ENCODE data around the gene NINJ2.
A peak's percentile ranks its signal among the peaks of the same experiment; 100 is the strongest.

Gene NINJ2

DNA sequence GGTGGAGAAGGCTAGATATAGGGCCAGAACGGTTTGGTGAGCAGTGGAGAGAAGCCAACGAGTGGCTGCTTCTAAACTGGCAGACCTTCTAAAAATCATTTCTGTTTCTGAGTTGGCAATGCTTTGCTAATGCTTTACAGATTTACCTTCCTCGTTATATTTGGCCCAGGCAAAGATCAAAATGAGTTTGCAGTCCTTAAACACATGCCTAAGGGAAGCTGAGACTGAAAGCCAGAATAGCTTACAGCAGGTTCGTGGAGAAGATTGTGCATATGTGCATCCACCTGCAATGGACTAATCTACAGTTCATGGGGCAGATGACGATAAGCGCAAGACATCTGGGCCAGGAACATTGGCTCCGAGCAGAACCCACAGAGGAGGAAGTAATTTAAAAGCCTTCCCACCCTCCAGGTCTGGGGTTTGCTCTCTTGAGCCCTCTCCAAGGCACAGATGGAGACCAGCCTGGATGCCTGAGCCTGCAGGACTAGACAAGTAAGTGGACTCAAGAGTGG, 99.4 kb downstream of the NINJ2 start:
- no peak for DNase-seq

DNA sequence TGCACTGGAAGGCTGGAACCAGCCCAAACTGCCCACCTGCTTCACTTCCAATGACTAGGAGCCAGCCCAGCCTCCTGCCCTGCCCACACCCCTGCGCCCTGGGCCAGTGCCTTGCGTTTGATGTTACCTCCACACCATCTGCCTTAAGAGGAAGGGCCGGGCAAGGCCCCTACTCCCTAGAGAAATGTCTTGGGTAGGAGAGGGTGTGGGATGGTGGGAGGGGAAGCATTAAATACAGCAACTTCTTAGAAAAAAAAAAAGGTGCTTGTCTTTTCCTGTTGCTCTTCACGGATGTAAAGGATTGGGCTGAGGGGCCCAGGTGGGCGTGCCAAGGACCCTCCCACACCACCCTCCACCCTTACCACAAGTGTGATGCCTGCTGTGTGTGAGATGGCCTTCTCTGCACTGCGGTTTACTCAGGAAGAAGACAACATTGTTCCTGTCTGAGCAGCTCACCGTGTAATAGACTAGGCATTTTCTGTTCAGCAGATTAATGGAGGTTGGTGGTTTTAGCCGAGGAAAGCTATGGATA, 99.9 kb downstream of the NINJ2 start:
- no peak for DNase-seq

DNA sequence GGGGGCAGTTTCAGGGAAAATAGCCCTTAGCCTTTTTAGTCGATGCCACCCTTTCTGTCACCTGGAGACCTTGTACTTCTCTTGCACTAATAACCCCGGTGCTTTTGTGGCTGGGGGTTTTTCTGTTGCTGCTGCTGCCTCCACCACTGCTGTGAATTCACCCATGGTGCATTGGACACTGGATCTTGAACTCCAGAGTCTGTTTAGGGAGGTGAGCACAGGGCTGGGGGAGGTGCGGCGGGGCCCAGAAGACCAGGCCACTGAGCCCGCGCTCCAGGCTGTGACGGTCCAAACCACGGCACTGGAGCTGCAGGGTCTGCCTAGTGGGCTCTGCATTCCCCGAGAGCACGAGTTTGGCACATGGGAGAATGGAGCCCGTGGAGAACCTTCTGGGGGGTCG, 100.6 kb downstream of the NINJ2 start:
- no peak for DNase-seq

DNA sequence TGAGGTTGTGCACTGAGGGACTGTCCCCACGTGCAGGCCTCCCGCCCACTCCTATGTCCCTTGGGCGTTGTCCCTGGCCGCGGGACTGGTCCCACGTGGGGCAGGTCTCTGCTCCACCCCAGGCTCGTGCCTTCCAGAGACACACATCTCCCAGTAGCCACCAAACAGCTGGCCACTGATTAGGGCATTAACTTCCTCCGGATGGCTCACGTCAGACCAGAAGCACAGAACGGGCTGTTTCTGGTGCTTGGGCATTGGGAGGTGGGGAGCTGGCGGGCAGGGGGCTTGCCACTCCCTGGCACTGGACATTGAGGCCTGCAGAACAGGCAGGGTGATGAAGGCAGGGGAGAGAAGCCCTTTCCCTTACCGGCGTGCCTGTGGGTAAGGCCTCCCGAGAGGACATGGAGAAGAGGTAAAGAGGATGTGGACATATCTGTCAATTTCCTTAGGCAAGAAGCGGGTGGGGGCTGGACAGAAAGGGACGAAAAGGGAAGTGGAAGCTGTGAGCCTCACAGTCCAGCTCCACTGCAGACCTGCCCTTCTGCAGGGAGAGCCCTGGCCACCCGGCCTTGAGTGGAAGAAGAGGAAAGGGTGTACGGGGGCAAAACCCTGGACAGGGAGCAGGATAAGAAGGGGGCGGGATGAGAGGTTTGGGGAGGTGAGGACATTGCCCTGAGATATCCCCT, 101.2 kb downstream of the NINJ2 start:
- DNase-seq, result no peak

DNA sequence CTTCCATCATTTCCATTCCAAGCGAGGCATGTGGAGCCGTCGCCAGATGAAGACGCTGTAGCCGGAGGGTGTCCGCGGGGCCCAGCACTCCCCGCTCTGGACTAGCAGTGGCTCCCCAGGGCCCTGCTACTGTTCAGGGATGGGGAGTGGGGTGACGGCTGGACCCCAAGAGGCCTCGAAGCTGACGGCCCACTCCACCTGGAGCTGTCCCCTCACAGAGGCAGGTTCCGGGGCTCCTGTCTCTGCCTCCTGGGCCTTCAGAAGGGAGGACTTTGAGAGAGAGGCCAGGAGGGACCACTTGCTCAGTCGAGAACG, 101.9 kb downstream of the NINJ2 start:
- no peak for DNase-seq

DNA sequence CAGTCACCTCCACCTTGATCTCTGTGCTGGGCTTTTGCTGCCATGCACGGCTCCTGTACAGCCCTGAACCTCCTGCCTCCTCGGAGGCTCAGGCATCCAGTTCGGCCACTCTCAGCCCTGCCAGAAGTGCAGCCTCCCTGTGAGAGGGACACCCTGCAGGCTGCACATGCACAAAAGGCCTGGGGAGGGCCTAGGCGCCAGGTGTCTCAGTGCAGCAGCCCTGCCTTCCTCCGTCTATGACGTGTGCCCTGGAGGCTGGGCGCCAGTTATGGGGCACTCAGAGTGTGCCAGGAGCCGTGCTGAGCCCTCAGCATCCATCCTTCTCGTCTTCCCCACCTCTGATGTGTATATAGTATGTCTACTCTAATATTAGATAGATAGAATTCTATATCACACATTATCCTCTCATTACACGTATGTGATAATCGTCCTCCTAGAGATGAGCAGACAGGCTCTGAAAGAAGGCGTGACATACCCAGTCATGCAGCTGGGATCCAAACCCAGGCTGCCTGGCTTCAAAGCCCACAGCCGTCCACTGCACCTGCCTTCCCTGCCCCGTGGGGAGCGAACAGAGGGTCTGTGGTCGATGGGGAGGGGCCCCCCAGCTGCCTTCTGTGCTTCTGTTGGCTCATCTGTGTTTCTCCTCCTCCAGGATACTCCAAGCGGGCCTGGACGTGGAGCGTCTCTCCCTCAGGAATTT, 102.4 kb downstream of the NINJ2 start:
- no peak for DNase-seq

DNA sequence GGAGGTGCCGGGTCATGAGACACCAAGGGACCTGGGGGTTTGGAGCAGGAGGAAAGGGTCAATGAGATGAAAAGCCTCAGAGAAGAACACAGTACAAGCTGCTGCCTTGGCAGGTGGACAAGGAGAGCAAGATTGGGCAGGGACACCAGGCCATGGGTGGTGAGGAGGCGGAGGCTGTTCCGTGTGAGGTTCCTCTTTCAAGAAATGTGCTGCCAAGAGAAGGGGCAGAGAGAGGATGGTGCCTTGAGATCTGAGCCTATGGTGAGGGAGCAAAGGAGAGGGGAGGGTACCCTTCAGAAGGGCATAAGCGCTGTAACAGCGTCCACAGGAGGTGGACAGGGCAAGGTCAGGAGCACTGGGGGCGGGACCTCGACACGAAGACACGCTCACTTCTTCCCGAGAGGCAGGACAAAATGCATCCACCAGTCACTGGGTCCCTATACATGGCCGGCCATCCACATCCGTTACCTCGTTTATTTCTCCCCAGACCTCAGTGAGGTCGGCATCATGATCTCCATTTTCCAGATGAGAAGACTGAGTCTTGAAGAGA, 103.3 kb downstream of the NINJ2 start:
- no peak for DNase-seq

DNA sequence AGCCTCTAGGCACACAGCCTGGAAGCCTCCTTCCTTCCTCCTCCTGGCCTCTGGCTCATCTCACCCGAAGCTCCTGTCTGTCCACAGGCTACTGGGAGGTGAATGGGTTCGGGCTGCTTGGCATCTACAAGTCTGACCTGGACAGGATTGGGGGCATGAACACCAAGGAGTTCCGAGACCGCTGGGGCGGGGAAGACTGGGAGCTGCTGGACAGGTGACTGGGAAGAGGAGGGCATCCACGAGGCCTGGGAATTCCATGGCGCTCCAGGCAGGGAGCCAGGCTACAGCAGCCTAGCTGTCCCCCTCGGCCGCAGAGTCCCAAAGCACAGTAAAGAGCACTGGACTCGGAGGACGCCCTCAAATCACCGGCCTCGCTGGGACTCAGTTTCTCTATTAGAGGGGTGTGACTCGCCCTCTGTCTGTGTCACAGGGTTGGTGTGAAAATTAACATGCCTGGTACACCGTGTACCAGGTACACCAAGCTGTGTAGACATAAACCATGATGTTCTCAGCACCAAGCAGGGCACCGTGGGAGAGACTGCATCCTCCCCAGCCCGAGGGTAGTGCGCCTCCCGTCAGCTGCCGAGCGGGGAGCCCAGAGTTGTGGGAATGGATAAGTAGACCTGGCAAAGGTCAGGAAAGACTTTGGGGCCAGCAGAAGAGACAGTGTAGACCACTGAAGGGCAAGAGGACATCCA, 103.9 kb downstream of the NINJ2 start:
- no peak for DNase-seq

DNA sequence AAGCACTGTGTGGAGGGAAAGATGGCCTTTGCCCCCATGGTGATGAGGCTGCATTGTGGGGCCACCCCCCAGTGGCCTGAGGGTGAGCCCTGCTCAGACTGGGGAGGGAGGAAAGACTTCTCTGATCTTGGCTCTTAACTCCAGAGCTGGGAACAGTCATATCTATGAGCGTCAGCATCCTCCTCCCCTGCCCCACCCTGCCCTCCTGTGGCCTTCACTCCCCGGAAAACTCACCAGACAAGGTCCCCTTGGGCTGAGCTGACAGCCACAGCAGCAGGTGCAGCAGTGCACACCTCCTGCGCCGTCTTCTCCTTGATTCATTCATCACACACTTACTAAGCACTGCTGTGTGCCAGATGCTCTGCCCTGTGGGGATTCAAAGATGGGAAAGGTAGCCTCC, 104.7 kb downstream of the NINJ2 start:
- no peak for DNase-seq

DNA sequence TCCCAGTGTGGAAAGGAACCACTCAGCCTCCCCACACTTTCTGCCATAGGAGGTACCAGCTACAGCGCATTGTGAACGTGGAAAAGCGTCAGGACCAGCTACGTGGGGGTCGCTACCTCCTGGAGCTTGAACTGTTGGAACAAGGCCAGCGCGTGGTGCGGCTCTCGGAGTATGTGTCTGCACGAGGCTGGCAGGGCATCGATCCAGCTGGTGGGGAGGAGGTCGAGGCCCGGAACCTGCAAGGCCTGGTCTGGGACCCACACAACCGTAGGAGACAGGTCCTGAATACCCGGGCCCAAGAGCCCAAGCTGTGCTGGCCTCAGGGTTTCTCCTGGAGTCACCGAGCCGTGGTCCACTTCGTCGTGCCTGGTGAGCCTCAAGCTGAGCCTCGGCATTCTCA, 106.7 kb downstream of the NINJ2 start:
- no peak for DNase-seq

DNA sequence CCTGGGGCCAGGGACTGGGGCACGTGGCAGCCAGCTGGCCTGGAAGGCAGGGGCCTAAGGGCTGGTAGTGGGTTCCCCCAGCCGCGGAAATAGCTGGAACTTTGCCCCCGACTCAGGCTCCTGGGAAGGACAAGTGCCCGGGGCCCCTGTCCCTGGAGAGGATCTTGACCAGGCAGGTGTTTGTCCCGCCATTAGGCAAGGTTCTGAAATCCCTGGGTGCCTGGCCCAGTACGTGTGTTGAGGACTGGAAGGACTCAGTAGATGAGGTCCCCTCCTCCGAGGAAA, 109.3 kb downstream of the NINJ2 start:
- no peak for DNase-seq

DNA sequence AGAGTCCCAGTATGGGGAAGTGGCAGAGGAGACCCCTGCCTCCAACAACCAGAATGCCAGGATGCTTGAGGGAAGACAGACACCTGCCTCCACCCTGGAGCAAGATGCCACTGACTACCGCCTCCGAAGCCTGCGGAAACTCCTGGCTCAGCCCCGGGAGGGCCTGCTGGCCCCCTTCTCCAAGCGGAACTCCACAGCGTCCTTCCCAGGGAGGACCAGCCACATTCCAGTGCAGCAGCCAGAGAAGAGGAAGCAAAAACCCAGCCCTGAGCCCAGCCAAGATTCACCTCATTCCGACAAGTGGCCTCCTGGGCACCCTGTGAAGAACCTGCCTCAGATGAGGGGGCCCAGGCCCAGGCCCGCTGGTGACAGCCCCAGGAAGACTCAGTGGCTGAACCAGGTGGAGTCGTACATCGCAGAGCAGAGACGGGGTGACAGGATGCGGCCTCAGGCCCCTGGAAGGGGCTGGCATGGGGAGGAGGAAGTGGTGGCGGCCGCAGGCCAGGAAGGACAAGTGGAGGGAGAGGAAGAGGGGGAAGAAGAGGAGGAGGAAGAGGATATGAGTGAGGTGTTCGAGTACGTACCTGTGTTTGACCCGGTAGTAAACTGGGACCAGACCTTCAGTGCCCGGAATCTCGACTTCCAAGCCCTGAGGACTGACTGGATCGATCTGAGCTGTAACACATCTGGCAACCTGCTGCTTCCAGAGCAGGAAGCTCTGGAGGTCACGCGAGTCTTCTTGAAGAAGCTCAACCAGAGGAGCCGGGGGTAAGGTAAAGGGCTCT, 109.8 kb downstream of the NINJ2 start:
- DNase-seq, result no peak

DNA sequence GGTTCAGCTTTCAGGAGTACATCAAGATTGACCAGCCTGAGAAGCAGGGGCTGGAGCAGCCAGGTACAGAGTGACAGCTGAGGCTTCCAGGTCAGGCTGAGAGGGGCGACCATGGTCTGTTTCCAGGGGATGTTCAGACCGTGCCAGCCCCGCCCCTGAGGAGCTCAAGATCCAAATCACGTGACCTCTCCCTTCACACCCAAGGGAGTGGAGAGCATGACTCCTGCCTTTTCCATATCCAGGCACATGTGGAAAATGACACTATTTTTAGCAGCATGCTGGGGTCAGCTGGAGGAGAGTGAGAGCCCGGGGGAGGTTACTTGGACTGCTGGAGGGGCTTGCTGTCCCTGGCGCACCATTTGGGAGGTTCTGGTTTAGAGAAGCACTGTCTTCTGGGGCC, 110.8 kb downstream of the NINJ2 start:
- no peak for DNase-seq

DNA sequence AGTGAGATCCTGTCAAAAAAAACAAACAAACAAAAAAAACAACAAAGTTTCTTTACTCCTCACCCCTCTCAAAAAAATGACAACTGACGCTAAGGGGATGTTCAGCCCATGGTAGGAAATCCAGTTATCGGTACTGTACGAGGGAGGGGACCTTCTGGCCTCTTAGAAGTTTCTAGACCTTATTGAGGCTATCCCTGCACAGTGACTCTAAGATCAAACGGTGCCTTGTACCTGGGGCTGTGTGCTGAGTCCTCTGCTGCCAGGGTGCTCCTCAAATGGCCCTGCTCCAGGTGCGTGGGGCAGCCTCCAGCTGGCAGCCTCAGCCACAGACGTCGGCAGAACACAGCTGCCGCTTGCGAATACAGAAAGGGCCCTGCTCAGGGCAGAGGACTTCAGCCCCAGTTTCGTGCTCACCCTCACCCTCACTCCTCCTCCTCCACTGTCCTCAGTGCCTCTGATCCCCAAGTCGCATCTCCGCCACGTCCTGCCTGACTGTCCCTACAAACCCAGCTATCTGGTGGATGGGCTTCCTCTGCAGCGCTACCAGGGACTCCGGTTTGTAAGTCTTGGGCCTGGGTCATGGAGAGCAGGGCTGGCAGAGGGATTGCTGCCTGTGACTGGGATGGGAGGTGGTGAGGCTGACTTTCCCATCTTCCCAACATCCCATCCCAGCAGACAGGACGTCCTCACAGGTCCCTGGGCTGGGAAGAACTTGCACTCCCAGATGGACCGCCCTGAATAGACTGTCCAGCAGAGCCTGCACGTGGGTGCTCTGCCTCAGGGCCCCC, 112.6 kb downstream of the NINJ2 start:
- DNase-seq, result no peak

DNA sequence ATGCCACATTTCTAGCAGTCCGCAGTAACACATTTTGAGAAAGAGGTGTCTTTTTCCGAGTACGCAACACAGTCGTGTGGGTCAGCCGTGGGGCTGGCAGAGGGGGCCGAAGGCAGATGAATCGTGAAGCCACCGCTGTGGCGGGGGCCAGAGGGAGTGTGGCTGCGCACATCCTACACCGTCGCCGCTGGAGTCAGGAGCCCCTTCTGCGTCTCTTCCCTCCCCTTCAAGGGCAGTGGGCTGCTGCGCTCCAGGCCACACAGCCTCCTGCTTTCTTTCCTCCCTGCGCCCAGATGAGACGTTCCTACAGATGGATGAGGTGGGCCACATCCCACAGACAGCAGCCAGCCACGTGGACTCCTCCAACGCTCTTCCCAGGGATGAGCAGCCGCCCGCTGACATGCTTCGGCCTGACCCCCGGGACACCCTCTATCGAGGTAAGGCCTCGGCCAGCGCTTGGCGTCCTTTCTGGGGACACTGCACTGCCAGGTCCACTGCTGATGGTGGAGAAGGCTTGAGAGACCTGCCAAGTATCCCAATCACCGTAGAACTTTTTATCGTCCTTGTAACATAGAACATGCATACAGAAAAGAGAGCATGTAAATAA, 113.7 kb downstream of the NINJ2 start:
- no peak for DNase-seq

DNA sequence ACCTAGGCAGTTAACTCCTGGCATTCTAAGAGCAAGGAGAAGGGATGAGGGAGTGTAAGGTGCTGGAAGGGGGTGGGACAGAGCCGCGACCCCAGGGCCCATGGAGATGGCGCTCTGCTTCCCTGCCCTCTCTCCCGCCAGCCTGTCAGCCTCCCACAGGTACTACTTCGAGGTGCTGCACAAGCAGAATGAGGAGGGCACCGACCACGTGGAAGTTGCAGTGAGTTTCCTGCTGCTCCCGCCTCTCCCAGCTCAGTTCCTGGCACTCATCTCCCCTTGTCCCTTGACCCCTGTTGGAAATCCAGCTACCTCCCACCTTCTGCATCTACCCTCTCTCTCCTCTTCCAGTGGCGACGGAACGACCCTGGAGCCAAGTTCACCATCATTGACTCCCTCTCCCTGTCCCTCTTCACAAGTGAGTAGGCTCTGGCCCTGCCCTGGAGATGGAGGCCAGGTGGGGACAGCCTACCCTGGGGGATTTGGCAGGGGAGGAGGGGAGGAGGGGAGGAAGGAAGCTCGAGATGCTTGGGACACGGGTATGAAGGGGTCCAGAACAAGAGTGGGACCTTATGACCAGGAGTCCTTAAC, 115.3 kb downstream of the NINJ2 start:
- DNase-seq, result no peak

DNA sequence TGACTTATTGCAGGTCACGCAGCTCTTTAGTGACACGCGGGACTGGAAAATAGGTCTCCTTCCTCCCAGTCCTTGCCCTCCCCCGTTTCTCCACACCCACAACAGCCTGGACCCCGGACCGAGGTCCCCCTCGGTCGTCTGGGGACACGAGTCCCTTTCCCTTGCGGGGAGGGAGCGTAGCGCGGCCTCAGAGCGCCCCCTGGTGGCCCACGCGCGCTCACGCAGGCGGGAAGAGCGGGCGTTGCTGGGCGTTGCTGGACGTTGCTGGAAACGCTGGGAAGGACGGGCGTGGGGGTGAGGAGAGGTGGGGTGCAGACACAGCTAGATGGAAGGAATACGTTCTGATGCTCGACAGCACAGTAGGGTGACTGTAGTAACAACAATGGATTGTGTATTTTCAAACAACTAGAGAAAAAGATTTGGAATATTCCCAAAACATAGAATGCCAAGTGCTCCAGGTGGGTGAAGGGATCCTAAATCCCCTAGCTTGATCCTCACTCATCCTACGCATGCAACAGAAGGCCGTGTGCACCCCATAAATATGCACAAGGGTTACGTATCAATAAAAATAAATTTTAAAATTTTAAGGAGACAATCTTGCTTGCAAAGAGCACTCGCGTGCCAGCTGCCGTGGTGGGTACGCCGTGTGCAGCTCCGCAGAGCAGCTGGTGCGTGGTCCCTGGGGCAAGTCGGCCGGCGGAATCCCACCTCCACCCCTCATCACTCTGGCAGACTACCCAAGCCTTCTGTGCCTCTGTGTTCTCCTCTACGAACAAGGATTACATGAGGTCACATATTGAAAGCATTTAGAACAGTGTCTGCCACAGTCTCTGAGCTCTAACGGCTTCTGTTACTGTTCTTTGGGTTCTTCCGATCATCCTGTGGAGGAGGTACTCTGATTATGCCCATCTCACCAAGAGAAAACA, 116.1 kb downstream of the NINJ2 start:
- DNase-seq, result peak; percentile 34

DNA sequence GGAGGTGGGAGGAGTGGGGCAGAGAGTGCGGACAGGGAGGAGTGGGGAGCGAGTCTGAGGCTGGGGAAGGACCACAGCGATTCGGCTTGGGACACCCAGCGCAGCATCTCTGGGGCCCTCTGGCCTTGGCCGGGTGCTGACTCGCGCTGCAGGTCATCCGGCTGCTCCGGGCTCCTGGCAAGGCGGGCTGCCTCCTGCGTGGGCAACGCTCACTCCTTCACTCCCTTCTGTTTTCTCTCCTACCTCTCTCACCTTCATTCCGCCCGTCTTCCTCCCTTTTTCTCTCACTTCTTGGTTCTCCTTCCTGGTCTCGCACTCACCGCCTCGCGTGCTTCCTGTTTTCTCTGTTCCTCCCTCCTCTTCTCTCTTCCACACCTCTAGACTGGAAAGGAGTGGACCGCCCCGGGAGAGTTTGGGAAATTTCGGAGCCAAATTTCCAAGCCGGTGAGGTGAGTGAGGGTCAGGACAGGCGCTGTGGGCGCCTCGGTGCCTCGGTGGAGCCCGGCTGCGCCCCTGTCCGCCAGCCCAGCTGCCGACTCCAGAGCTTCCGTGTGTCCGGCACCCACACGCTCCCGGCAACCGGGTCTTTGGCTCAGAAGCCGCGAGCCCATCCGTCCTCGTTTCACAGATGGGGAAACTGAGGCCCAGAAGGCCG, 116.9 kb downstream of the NINJ2 start:
- DNase-seq, result no peak

DNA sequence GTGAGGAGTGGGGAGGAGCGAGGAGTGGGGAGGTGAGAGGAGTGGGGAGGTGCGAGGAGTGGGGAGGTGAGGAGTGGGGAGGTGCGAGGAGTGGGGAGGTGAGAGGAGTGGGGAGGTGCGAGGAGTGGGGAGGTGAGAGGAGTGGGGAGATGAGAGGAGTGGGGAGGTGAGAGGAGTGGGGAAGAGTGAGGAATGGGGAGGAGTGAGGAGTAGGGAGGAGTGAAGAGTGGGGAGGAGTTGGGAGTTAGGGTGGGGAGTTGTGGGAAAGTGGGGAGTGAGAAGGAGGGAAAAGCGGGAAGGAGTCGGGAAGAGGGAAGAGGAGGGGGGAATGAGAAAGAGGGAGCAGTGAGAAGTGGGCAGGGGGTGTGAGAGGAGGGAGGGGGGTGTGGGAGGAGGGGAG, 117.4 kb downstream of the NINJ2 start:
- no peak for DNase-seq
